Raji (cell line): ENCODE measurements around the gene PLK5.

ENCODE experiments used
- POLR2A ChIP-seq: IDR thresholded peaks from 2 replicates; pipeline ENCODE4 v1.6.1; 2011; ENCODE audit warnings: low read depth, low read length, control low read depth; ENCODE audit not compliant: insufficient read depth

PLK5 gene

DNA sequence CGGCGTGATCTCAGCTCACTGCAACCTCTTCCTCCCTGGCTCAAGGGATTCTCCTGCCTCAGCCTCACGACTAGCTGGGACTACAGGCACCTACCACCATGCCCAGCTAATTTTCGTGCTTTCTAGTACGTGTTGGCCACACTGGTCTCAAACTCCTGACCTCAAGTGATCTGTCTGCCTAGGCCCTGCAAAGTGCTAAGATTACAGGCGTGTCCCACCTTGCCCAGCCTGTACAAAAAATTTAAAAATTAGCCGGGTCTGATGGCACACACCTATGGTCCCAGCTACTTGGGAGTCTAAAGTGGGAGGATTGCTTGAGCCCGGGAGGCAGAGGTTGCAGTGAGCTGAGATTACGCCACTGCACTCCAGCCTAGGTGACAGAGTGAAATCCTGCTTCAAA, 48.9 kb downstream of the PLK5 start:
- no peak for TF ChIP-seq POLR2A

DNA sequence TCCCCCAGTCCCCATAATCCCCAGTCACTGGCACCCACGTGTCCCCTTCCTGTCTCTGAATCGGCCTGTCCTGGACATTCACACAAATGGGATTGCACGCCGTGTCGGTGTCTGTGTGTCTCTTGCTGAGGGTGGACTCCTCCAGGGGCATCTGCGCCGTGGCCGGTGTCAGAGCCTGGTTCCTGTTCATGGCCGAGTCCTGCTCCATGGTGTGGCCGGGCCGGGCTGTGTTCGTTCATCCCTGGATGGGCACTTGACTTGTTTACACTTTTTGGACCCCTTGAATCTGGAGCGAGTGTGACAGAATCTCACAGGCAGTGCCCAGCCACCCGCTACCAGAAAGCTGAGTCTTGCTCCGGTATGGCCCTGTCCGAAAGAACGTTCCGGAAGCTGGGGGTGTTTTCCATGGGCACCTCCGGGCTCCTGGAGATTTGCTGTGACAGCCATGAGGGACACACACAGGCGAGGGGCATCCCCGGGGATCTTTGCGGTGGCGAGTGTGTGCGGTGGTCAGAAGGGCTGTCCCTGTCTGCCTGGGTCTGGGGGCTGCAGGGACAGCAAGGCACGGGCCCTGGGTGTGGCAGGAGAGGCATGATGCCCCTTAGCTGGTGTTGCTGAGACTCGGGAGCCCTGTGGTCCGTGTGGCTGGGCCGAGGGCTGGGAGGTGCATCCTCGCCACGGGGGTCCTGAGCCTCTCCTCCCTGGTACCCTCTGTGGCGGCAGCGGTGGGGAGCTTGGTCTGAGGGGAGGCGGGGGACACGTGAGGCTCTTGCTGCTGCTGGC, 50.7 kb downstream of the PLK5 start:
- no peak for TF ChIP-seq POLR2A

- no peak for TF ChIP-seq POLR2A
Measured at GRCh38 chr19:1575323-1576241, 51.7 kb downstream of the PLK5 start.

GRCh38 chr19:1576242-1577089, 52.6 kb downstream of the PLK5 start:
- TF ChIP-seq POLR2A: no peak

DNA sequence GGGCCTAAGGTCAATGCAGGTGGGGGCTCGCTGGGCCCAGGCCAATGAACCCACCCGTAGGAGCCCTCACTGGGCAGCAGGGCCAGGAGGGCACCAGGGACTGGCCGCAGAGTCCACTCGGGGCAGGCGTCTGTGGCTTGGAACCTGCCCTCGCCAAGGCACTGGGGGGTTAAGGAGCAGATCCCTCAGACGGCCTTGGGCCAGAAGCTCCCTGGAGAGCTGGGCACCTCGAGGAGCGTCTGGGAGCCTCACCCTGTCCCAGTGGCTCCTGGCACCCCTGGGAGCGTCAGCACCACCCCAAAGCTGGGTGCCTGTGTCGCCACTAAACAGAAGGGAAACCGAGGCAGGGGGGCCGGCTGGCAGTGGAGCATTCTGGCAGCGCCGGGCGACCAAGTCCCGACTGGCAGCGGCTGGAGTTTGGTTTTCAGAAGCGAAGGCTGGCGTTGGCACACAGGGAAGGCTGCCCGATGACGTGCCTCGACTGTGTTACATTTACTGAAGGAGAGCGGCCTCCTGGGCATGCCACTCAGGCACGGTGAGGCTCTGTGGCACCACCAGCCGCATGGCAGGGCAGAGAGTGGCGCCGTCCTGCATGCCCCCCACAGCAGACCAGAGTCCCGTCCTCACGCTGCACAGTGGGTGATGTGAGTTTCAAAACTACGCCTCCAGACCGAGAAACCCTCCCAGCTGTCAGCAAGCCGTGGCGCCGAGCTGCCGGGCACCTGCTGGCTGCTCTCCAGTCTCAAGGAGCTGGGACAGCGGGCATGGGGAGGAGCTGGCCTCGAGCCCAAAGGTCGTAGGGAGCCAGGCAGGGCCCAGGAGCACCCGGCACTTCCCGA, 53.4 kb downstream of the PLK5 start:
- no peak for TF ChIP-seq POLR2A

DNA sequence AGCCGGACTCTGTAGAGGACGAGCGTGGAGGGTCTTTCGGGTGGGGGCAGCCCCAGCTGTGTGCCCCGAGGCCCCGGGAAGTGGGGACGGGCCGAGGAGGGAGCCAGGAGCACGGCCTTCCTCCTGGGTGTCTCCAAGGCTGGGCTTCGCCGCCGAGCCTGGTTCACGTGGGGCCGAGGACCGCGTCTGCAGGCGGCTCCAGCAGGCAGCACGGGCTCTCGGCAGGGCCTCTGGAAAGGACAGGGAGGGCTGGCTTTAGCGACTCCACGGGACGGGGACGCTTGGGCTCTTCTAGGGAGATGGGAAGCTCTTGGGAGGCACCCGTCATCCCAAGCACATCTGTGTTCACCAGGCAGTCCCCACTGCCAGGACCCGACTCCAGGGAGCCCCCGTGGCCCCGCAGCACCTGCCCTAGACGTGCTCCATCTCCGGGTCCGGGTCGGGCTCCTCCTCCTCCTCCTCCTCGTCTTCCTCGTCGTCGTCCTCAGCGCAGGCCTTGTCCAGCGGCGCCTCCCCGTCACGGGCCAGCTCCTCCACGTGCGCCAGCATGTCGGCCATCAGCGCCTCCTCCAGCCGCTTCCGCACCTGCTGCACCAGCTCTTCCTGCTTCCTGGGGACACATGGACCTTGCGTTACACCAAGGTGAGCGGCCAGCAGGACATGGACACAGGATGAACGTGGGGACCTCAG, 54.2 kb downstream of the PLK5 start:
- no peak for TF ChIP-seq POLR2A

DNA sequence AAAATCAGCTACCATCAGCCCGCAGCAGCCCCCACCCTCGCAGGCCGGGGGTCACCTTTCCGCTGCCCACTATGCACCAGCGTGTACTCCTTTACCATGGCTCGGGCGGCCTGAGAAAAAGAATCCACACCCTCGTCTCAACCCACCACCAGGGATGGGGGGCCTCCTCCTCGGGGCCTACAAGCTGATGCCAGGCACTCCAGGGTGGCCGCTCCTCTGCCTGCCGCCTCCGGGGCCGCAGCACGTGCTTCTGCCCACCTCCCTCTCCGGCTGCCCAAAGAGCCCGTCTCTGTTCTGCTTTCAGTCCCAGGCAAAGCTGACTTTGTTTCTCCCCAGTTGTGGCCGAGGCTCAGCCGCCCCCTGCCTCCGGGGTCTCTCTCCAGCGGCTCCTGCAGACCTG, 55.3 kb downstream of the PLK5 start:
- TF ChIP-seq POLR2A: no peak

GRCh38 chr19:1580382-1580781, 56.5 kb downstream of the PLK5 start:
- TF ChIP-seq POLR2A: no peak

- no peak for TF ChIP-seq POLR2A
Measured at GRCh38 chr19:1580957-1581356, 57.1 kb downstream of the PLK5 start.

DNA sequence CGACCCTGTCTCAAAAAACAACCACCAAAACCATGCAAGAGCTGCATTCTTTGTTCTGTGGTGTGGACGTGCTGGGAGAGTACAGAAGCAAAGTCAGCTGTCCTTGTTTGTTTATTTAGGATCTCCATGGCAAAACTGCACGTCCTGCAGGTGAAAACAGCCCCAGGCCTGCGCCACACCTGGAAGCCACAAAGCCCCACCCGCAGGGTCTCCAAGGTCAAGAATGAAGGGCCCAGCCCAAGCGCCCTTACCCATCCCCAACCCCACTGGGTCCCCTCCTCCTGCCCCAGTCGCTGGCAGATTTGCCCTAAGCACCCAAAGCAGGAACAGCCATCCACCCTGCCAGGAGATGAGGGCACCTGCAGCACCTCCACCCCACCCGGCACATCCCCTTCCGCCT, 58.3 kb downstream of the PLK5 start:
- TF ChIP-seq POLR2A: no peak

DNA sequence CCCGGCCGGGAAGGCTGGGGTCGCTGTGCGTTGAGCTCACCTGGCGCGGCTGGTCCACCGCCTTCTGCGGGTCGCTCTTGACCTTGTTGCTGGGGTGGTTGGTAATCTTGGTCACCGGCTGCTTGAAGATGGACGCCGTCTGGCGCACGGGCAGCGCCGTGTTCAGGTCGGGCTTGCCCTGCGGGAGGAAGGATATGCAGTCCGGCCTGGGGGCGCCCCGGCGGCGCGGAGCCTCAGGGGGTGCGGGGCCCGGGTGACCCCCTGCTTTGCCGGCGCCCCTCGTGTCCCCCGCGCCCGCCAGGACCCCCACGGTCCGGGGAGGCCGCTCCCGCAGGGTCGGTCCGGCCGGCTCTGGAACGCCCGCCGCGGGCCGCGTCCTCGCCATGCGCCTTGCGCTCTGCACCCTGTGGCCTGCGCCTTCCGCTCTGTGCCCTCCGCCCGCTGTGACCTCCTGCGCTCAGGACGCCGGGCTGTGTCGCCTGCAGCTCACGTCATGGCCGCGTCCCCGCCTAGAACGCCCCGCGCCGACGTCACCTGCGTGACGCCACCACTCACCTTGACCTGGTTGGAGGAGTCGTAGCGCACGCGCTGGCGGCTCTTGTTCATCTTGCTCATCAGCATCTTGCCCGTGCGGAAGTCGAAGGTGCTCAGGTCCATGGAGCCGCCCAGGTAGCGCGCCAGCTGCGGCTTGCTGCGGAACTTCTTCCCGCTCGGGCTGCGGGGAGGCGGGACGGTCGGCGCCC, 60.8 kb downstream of the PLK5 start:
- no peak for TF ChIP-seq POLR2A

DNA sequence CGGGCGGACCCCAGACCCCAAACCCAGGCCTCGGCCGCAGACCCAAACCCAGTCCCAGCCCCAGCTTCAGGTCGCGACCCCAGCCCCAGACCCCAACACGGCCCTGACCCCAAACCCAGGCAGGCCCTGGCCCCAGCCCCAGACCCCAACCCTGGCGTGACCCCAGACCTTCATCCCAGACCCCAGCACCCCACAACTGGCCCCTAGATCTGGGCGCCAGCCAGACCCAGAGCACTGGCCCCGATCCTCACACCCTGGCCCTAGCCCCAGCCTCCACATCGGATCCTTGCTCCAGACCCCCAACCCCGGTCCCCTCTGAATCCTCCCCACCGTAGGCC, 61.3 kb downstream of the PLK5 start:
- no peak for TF ChIP-seq POLR2A
